HepG2 (cell line): ENCODE data around the gene NHLRC3. TPM values are rescaled to one million over a fixed set of nuclear protein-coding genes. Genes with fewer than 3 reads are reported as not detected.
A peak's percentile ranks its signal among the peaks of the same experiment; 100 is the strongest.

Experiments
- CHD4 ChIP-seq: fragments of 200-600 bp; sonication (generic); IDR thresholded peaks from 2 replicates; pipeline ENCODE4 v1.7.0; 2017; ENCODE audit warnings: mild to moderate bottlenecking, low read length, borderline replicate concordance
- ETV6 ChIP-seq: sonication (generic); formaldehyde crosslinking; conservative IDR thresholded peaks from 2 replicates; pipeline ENCODE4 v1.4.0; 2020; ENCODE audit warnings: missing genetic modification reagents
- KAT2B ChIP-seq: fragments of 150-350 bp; IDR thresholded peaks from 2 replicates; pipeline ENCODE4 v1.6.1; 2014; ENCODE audit warnings: low read depth, low read length, borderline replicate concordance
- KAT8 ChIP-seq: IDR thresholded peaks from 2 replicates; pipeline ENCODE4 v1.6.1; 2016; ENCODE audit warnings: missing genetic modification reagents, missing compliant biosample characterization
- MAFK ChIP-seq, 2 experiments: IDR thresholded peaks in 1 of 2; conservative IDR thresholded peaks in 1 of 2; 2 replicates each; pipeline ENCODE4 v1.6.1; 2011; ENCODE audit warnings: improper control_type of control experiment in 2 of 2, low read length in 2 of 2
- PHF20 ChIP-seq: sonication (generic); formaldehyde crosslinking; IDR thresholded peaks from 2 replicates; pipeline ENCODE4 v1.5.0; 2020; ENCODE audit warnings: mild to moderate bottlenecking, missing genetic modification reagents
- RBFOX2 ChIP-seq: fragments of 200-400 bp; formaldehyde crosslinking; IDR thresholded peaks from 2 replicates; pipeline ENCODE4 v1.6.1; 2017; ENCODE audit warnings: low read depth, mild to moderate bottlenecking, low read length
- SMYD3 ChIP-seq: sonication (generic); formaldehyde crosslinking; IDR thresholded peaks from 2 replicates; pipeline ENCODE4 v1.8.1; 2023; ENCODE audit warnings: mild to moderate bottlenecking, missing genetic modification reagents
- ZEB1 ChIP-seq: IDR thresholded peaks from 2 replicates; pipeline ENCODE4 v1.6.1; 2012; ENCODE audit warnings: mild to moderate bottlenecking, low read depth, inconsistent platforms; ENCODE audit not compliant: insufficient replicate concordance
- ZFP82 ChIP-seq: sonication (generic); formaldehyde crosslinking; IDR thresholded peaks from 2 replicates; pipeline ENCODE4 v1.5.1; 2020; ENCODE audit warnings: mild to moderate bottlenecking, missing genetic modification reagents, borderline replicate concordance
- ZNF224 ChIP-seq: sonication (generic); formaldehyde crosslinking; IDR thresholded peaks from 2 replicates; pipeline ENCODE4 v1.5.0; 2020; ENCODE audit warnings: mild to moderate bottlenecking, missing genetic modification reagents
- ZNF430 ChIP-seq: sonication (generic); formaldehyde crosslinking; IDR thresholded peaks from 2 replicates; pipeline ENCODE4 v1.9.0; 2021; ENCODE audit warnings: mild to moderate bottlenecking, missing genetic modification reagents
- ZNF550 ChIP-seq: sonication (generic); formaldehyde crosslinking; IDR thresholded peaks from 2 replicates; pipeline ENCODE4 v1.4.0; 2020; ENCODE audit warnings: mild to moderate bottlenecking, missing genetic modification reagents, borderline replicate concordance
- ZNF709 ChIP-seq: sonication (generic); formaldehyde crosslinking; IDR thresholded peaks from 2 replicates; pipeline ENCODE4 v1.5.0; 2020; ENCODE audit warnings: mild to moderate bottlenecking, missing genetic modification reagents
- ZNF720 ChIP-seq: sonication (generic); formaldehyde crosslinking; IDR thresholded peaks from 2 replicates; pipeline ENCODE4 v1.4.0; 2020; ENCODE audit warnings: missing genetic modification reagents
- polyA plus RNA-seq, 8 experiments: library from polyadenylated mRNA; depleted of rRNA in 3 of 8; stranded (reverse) in 7 of 8; unstranded in 1 of 8; fragments of >200 nt; fragmentation: Illumina TruSeq in 4 of 8; extraction: Trizol in 4 of 8; gene quantifications; 2 replicates each; pipeline versions ENCODE4 v1.2.1 to v1.2.3, GENCODE V29; 2011 to 2016; ENCODE audit warnings: low read depth in 4 of 8, missing spikeins in 1 of 8, mixed read lengths in 1 of 8; ENCODE audit not compliant: insufficient read depth in 1 of 8
- total RNA-seq, 5 experiments: library from RNA; depleted of rRNA; stranded (reverse); fragments of >200 nt; fragmentation: Illumina TruSeq; extraction: Trizol; gene quantifications; 2 replicates each; pipeline ENCODE4 v1.2.3, GENCODE V29; 2016; ENCODE audit warnings: low read depth in 1 of 5
- TF ChIP-seq, protein P1 (sequence below): IDR thresholded peaks from 2 replicates; pipeline ENCODE4 v1.6.1; 2016; ENCODE audit warnings: low read depth, missing genetic modification reagents, missing compliant biosample characterization
- TF ChIP-seq, protein P2 (sequence below), 2 experiments: fragments of 450-650 bp in 1 of 2; sonication (generic) in 1 of 2; formaldehyde crosslinking; IDR thresholded peaks; 2 replicates each; pipeline versions ENCODE4 v1.5.0 to v1.8.0; 2020 to 2022; ENCODE audit warnings: mild to moderate bottlenecking in 1 of 2, missing genetic modification reagents in 1 of 2
- TF ChIP-seq, protein P3 (sequence below): sonication (generic); formaldehyde crosslinking; IDR thresholded peaks from 2 replicates; pipeline ENCODE4 v1.4.0; 2020; ENCODE audit warnings: missing genetic modification reagents
- TF ChIP-seq, protein P4 (sequence below): sonication (generic); formaldehyde crosslinking; IDR thresholded peaks from 2 replicates; pipeline ENCODE4 v1.5.1; 2020; ENCODE audit warnings: mild to moderate bottlenecking, missing genetic modification reagents, moderate library complexity

Gene NHLRC3
- total and polyA plus RNA-seq, 2 of the 13 experiments (the other 11 are each of a cell fraction or from before 2014, with no cell fraction given) = 19.9 to 29.8 TPM

DNA sequence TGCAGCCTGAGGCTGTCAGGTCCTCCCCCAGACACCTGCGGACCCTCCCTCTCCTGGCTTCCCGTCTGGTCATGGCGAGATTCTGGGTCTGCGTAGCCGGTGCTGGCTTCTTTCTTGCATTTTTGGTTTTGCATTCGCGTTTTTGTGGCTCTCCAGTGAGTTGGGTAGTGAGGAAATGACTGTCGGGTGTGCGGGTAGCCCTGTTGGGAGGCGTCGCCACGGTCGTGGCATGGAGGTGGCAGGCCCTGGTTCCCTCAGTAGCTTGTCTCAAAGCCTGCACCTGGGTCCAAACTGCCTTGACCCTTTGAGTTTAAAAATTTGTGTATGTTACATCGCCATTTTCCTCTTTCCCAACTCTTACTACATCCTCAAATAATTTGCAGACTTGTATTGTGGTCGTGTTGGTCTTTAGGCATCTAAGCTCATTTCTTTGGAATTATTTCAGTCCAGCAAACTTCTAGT is 344 bp downstream of the NHLRC3 start (continued):
- TF ChIP-seq RBFOX2 = no peak
- TF ChIP-seq ZNF709 (CRISPR knock-in tag) = 0 out of 2 replicates have a peak, but pooled peaks have one; percentile 14
- TF ChIP-seq ETV6 (CRISPR knock-in tag) = no peak
- TF ChIP-seq SMYD3 (CRISPR knock-in tag) = no peak
- TF ChIP-seq, protein P1, sequence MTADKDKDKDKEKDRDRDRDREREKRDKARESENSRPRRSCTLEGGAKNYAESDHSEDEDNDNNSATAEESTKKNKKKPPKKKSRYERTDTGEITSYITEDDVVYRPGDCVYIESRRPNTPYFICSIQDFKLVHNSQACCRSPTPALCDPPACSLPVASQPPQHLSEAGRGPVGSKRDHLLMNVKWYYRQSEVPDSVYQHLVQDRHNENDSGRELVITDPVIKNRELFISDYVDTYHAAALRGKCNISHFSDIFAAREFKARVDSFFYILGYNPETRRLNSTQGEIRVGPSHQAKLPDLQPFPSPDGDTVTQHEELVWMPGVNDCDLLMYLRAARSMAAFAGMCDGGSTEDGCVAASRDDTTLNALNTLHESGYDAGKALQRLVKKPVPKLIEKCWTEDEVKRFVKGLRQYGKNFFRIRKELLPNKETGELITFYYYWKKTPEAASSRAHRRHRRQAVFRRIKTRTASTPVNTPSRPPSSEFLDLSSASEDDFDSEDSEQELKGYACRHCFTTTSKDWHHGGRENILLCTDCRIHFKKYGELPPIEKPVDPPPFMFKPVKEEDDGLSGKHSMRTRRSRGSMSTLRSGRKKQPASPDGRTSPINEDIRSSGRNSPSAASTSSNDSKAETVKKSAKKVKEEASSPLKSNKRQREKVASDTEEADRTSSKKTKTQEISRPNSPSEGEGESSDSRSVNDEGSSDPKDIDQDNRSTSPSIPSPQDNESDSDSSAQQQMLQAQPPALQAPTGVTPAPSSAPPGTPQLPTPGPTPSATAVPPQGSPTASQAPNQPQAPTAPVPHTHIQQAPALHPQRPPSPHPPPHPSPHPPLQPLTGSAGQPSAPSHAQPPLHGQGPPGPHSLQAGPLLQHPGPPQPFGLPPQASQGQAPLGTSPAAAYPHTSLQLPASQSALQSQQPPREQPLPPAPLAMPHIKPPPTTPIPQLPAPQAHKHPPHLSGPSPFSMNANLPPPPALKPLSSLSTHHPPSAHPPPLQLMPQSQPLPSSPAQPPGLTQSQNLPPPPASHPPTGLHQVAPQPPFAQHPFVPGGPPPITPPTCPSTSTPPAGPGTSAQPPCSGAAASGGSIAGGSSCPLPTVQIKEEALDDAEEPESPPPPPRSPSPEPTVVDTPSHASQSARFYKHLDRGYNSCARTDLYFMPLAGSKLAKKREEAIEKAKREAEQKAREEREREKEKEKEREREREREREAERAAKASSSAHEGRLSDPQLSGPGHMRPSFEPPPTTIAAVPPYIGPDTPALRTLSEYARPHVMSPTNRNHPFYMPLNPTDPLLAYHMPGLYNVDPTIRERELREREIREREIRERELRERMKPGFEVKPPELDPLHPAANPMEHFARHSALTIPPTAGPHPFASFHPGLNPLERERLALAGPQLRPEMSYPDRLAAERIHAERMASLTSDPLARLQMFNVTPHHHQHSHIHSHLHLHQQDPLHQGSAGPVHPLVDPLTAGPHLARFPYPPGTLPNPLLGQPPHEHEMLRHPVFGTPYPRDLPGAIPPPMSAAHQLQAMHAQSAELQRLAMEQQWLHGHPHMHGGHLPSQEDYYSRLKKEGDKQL (CRISPR knock-in tag) = no peak
- TF ChIP-seq, protein P2, sequence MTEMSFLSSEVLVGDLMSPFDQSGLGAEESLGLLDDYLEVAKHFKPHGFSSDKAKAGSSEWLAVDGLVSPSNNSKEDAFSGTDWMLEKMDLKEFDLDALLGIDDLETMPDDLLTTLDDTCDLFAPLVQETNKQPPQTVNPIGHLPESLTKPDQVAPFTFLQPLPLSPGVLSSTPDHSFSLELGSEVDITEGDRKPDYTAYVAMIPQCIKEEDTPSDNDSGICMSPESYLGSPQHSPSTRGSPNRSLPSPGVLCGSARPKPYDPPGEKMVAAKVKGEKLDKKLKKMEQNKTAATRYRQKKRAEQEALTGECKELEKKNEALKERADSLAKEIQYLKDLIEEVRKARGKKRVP (CRISPR knock-in tag; IDR thresholded peaks at IDR 0.05) = no peak
- no peak; the same call in 1 of the 2 replicates for TF ChIP-seq ZFP82 (CRISPR knock-in tag)
- TF ChIP-seq ZEB1 = peak; percentile 36
- TF ChIP-seq PHF20 (CRISPR knock-in tag) = peak; percentile 4; the same call in 1 of the 2 replicates
- TF ChIP-seq ZNF720 (CRISPR knock-in tag) = no peak
- TF ChIP-seq ZNF224 = no peak
- TF ChIP-seq, protein P3, sequence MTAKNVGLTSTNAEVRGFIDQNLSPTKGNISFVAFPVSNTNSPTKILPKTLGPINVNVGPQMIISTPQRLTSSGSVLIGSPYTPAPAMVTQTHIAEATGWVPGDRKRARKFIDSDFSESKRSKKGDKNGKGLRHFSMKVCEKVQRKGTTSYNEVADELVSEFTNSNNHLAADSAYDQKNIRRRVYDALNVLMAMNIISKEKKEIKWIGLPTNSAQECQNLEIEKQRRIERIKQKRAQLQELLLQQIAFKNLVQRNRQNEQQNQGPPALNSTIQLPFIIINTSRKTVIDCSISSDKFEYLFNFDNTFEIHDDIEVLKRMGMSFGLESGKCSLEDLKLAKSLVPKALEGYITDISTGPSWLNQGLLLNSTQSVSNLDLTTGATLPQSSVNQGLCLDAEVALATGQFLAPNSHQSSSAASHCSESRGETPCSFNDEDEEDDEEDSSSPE = no peak
- TF ChIP-seq, protein P4, sequence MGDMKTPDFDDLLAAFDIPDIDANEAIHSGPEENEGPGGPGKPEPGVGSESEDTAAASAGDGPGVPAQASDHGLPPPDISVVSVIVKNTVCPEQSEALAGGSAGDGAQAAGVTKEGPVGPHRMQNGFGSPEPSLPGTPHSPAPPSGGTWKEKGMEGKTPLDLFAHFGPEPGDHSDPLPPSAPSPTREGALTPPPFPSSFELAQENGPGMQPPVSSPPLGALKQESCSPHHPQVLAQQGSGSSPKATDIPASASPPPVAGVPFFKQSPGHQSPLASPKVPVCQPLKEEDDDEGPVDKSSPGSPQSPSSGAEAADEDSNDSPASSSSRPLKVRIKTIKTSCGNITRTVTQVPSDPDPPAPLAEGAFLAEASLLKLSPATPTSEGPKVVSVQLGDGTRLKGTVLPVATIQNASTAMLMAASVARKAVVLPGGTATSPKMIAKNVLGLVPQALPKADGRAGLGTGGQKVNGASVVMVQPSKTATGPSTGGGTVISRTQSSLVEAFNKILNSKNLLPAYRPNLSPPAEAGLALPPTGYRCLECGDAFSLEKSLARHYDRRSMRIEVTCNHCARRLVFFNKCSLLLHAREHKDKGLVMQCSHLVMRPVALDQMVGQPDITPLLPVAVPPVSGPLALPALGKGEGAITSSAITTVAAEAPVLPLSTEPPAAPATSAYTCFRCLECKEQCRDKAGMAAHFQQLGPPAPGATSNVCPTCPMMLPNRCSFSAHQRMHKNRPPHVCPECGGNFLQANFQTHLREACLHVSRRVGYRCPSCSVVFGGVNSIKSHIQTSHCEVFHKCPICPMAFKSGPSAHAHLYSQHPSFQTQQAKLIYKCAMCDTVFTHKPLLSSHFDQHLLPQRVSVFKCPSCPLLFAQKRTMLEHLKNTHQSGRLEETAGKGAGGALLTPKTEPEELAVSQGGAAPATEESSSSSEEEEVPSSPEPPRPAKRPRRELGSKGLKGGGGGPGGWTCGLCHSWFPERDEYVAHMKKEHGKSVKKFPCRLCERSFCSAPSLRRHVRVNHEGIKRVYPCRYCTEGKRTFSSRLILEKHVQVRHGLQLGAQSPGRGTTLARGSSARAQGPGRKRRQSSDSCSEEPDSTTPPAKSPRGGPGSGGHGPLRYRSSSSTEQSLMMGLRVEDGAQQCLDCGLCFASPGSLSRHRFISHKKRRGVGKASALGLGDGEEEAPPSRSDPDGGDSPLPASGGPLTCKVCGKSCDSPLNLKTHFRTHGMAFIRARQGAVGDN (CRISPR knock-in tag) = peak; percentile 73
- TF ChIP-seq KAT8 (CRISPR knock-in tag) = no peak
- no peak for TF ChIP-seq KAT2B
- TF ChIP-seq ZNF550 = no peak
- TF ChIP-seq ZNF430 = no peak
- no peak for TF ChIP-seq MAFK (conservative IDR thresholded peaks at IDR 0.05 in 1 of 2, IDR thresholded peaks at IDR 0.05 in 1 of 2; ENCODE audit: low read length in 2 of 2)
- no peak for TF ChIP-seq CHD4
